Activated CD4-positive, alpha-beta T cell treated with anti-CD3 and anti-CD28 coated beads for 36 hours (primary cell): ENCODE data around the gene GIPC2. TPM values are rescaled to one million over a fixed set of nuclear protein-coding genes. Genes with fewer than 3 reads are reported as not detected.
"Not testable (repeated sequence)": the region's sequence is repeated elsewhere in the genome, so short reads cannot be mapped to it uniquely, and the experiment has no call there.

Experiments
- ATAC-seq: fragments of 200-7000 bp; cut with Tn5 transposase; one replicate; pipeline ENCODE4 v1.10.0; 2021; ENCODE audit warnings: mild to moderate bottlenecking, moderate library complexity
- CTCF ChIA-PET: fragments of 350-600 bp; sonication (Branson Sonifier 250); formaldehyde crosslinking; loops from one replicate; lab custom pipeline; 2021; ENCODE audit warnings: antibody characterized with exemption; lab: Charles Lee
- POLR2A ChIA-PET: fragments of 350-600 bp; sonication (Branson Sonifier 250); formaldehyde crosslinking; loops from one replicate; lab custom pipeline; 2021; ENCODE audit warnings: antibody characterized with exemption, inconsistent platforms; lab: Charles Lee
- DNase-seq: peaks from one replicate; pipeline ENCODE4 v3.0.0-alpha.2; 2020
- H3K27ac Mint-ChIP-seq: one replicate; pipeline ENCODE4 v1.8.0; 2021; ENCODE audit warnings: mixed read lengths
- H3K27me3 Mint-ChIP-seq: one replicate; pipeline ENCODE4 v1.8.0; 2021; ENCODE audit warnings: mixed read lengths
- H3K36me3 Mint-ChIP-seq: one replicate; pipeline ENCODE4 v1.8.0; 2021; ENCODE audit warnings: low read depth, mixed read lengths
- H3K4me1 Mint-ChIP-seq: one replicate; pipeline ENCODE4 v1.8.0; 2021; ENCODE audit warnings: mixed read lengths
- H3K4me3 Mint-ChIP-seq: one replicate; pipeline ENCODE4 v1.8.0; 2021; ENCODE audit warnings: mild to moderate bottlenecking, moderate library complexity, mixed read lengths
- H3K9me3 Mint-ChIP-seq: one replicate; pipeline ENCODE4 v1.8.0; 2021; ENCODE audit warnings: low read depth, mixed read lengths
- intact Hi-C, 2 experiments: fragments of 100-400 bp; cut with DNase I in 1 of 2; cut with micrococcal nuclease in 1 of 2; formaldehyde crosslinking; loops; one replicate each; pipeline versions ENCODE4 v1.14.2 to v1.15.1; 2022 to 2024; cut with DNase I, micrococcal nuclease
- total RNA-seq, 2 experiments: library from RNA; stranded (reverse); gene quantifications; one replicate each; pipeline ENCODE4 v1.2.3, GENCODE V29; 2021

Gene GIPC2
- total RNA-seq, 2 experiments from 2014 or later = 0.05 to 0.09 TPM

- DNase-seq (no peak), ATAC-seq (no peak)
- Mint-ChIP-seq H3K36me3 (peaks cover 3% of the 10 kb centered on the region), H3K4me3 (no peak overlapping the region), H3K4me1 (peaks cover 41% of the 10 kb centered on the region), H3K27ac (no peak overlapping the region), H3K27me3 (no peaks in the 10 kb centered on the region), H3K9me3 (no peaks in the 10 kb centered on the region)
- POLR2A ChIA-PET = no interaction called here
- CTCF ChIA-PET = interaction anchor here (1.8 kb wide), 1 partner anchor 107 kb away, joined by 10 read pairs; no protein-coding TSS in a partner anchor
- intact Hi-C loops = no loop called here
These were observed 38.0 kb upstream of the GIPC2 start for GRCh38 chr1:78007677-78008341.

GRCh38 chr1:78009276-78009675, 36.5 kb upstream of the GIPC2 start:
- Mint-ChIP-seq H3K36me3 (peaks cover 8% of the 10 kb centered on the region), H3K9me3 (no peaks in the 10 kb centered on the region), H3K27me3 (no peaks in the 10 kb centered on the region), H3K4me3 (no peak overlapping the region), H3K27ac (no peak overlapping the region), H3K4me1 (peaks cover 30% of the 10 kb centered on the region)
- ChIA-PET POLR2A (interaction anchor here (0.7 kb wide), 2 partner anchors 16 to 166 kb away, joined by 3 to 4 read pairs; no protein-coding TSS in a partner anchor), CTCF (interaction anchor here (1.1 to 1.5 kb wide), 2 partner anchors 67 to 104 kb away, joined by 3 to 4 read pairs; no protein-coding TSS in a partner anchor)
- no peak for ATAC-seq
- intact Hi-C loops = no loop called here
- no peak for DNase-seq

- Mint-ChIP-seq H3K27ac (no peak overlapping the region), H3K4me1 (peaks cover 27% of the 10 kb centered on the region), H3K36me3 (peaks cover 7% of the 10 kb centered on the region), H3K27me3 (no peaks in the 10 kb centered on the region), H3K4me3 (no peak overlapping the region), H3K9me3 (no peaks in the 10 kb centered on the region)
- ATAC-seq = no peak
- no peak for DNase-seq
- ChIA-PET POLR2A (interaction anchor here (0.7 kb wide), 2 partner anchors 16 to 166 kb away, joined by 3 to 4 read pairs; no protein-coding TSS in a partner anchor), CTCF (interaction anchor here (0.6 to 1.5 kb wide), 5 partner anchors 19 to 103 kb away, joined by 3 to 5 read pairs (median 3); partner anchors contain the start of gene FUBP1)
- intact Hi-C loops = no loop called here
These were observed 35.9 kb upstream of the GIPC2 start for GRCh38 chr1:78009836-78010235.

GRCh38 chr1:78011050-78011449, 34.7 kb upstream of the GIPC2 start:
- H3K27ac Mint-ChIP-seq = no peak overlapping the region
- ATAC-seq (no peak), DNase-seq (no peak)
- no peaks in the 10 kb centered on the region for H3K9me3 Mint-ChIP-seq
- CTCF ChIA-PET = interaction anchor here (1.3 kb wide), 1 partner anchor 33 kb away, joined by 5 read pairs; the partner anchor contains the start of gene FUBP1
- H3K4me1 Mint-ChIP-seq = peaks cover 26% of the 10 kb centered on the region
- no peak overlapping the region for H3K4me3 Mint-ChIP-seq
- peaks cover 9% of the 10 kb centered on the region for H3K36me3 Mint-ChIP-seq
- POLR2A ChIA-PET = no interaction called here
- intact Hi-C loops = no loop called here
- no peaks in the 10 kb centered on the region for H3K27me3 Mint-ChIP-seq

GRCh38 chr1:78015148-78015547, 30.6 kb upstream of the GIPC2 start:
- no peaks in the 10 kb centered on the region for H3K27me3 Mint-ChIP-seq
- DNase-seq = no peak
- ChIA-PET CTCF (no interaction called here), POLR2A (interaction anchor here (0.8 kb wide), 1 partner anchor 11 kb away, joined by 3 read pairs; the partner anchor contains the start of gene DNAJB4)
- ATAC-seq = no peak
- H3K36me3 Mint-ChIP-seq = peaks cover 11% of the 10 kb centered on the region
- no peaks in the 10 kb centered on the region for H3K9me3 Mint-ChIP-seq
- intact Hi-C loops = no loop called here
- no peak overlapping the region for H3K27ac Mint-ChIP-seq
- no peak overlapping the region for H3K4me3 Mint-ChIP-seq
- peaks cover 2% of the 10 kb centered on the region for H3K4me1 Mint-ChIP-seq

GRCh38 chr1:78019024-78019423, 26.7 kb upstream of the GIPC2 start:
- Mint-ChIP-seq H3K27ac (no peak overlapping the region), H3K27me3 (no peaks in the 10 kb centered on the region), H3K36me3 (peaks cover 6% of the 10 kb centered on the region), H3K4me1 (no peaks in the 10 kb centered on the region), H3K9me3 (no peaks in the 10 kb centered on the region), H3K4me3 (no peak overlapping the region)
- CTCF ChIA-PET = no interaction called here
- no peak for DNase-seq
- no peak for ATAC-seq
- POLR2A ChIA-PET = interaction anchor here (0.6 kb wide), 2 partner anchors 53 to 350 kb away, joined by 3 to 4 read pairs; no protein-coding TSS in a partner anchor
- intact Hi-C loops = no loop called here

GRCh38 chr1:78021134-78021533, 24.6 kb upstream of the GIPC2 start:
- CTCF ChIA-PET, POLR2A ChIA-PET, H3K4me1 Mint-ChIP-seq, intact Hi-C loops, ATAC-seq, H3K4me3 Mint-ChIP-seq, H3K27ac Mint-ChIP-seq, DNase-seq, H3K27me3 Mint-ChIP-seq, H3K36me3 Mint-ChIP-seq, H3K9me3 Mint-ChIP-seq: not testable (repeated sequence)

GRCh38 chr1:78029793-78030192, 16.0 kb upstream of the GIPC2 start:
- intact Hi-C loops = no loop called here
- H3K36me3 Mint-ChIP-seq = no peaks in the 10 kb centered on the region
- H3K4me3 Mint-ChIP-seq = no peak overlapping the region
- no peaks in the 10 kb centered on the region for H3K9me3 Mint-ChIP-seq
- H3K27ac Mint-ChIP-seq = no peak overlapping the region
- H3K27me3 Mint-ChIP-seq = peaks cover 4% of the 10 kb centered on the region
- ATAC-seq (no peak), DNase-seq (no peak)
- ChIA-PET CTCF (no interaction called here), POLR2A (no interaction called here)
- H3K4me1 Mint-ChIP-seq = no peaks in the 10 kb centered on the region

- ChIA-PET POLR2A (no interaction called here), CTCF (no interaction called here)
- Mint-ChIP-seq H3K9me3 (no peaks in the 10 kb centered on the region), H3K36me3 (no peaks in the 10 kb centered on the region), H3K4me3 (no peak overlapping the region), H3K27ac (no peak overlapping the region), H3K27me3 (peaks cover 9% of the 10 kb centered on the region), H3K4me1 (no peaks in the 10 kb centered on the region)
- intact Hi-C loops = no loop called here
- no peak for ATAC-seq
- DNase-seq = no peak
These were observed 12.6 kb upstream of the GIPC2 start for GRCh38 chr1:78032996-78033796.

- intact Hi-C loops = no loop called here
- H3K27me3 Mint-ChIP-seq = peaks cover 9% of the 10 kb centered on the region
- ChIA-PET POLR2A (no interaction called here), CTCF (no interaction called here)
- no peak overlapping the region for H3K4me3 Mint-ChIP-seq
- no peak overlapping the region for H3K27ac Mint-ChIP-seq
- no peak for DNase-seq
- no peaks in the 10 kb centered on the region for H3K36me3 Mint-ChIP-seq
- H3K9me3 Mint-ChIP-seq = no peaks in the 10 kb centered on the region
- H3K4me1 Mint-ChIP-seq = no peaks in the 10 kb centered on the region
- no peak for ATAC-seq
These were observed 12.0 kb upstream of the GIPC2 start for GRCh38 chr1:78033797-78034172.

- Mint-ChIP-seq H3K9me3 (no peaks in the 10 kb centered on the region), H3K27me3 (peaks cover 9% of the 10 kb centered on the region), H3K4me1 (peaks cover 2% of the 10 kb centered on the region), H3K27ac (no peak overlapping the region), H3K36me3 (no peaks in the 10 kb centered on the region), H3K4me3 (no peak overlapping the region)
- ATAC-seq = no peak
- intact Hi-C loops = no loop called here
- CTCF ChIA-PET = interaction anchor here (1.1 kb wide), 1 partner anchor 13 kb away, joined by 3 read pairs; no protein-coding TSS in a partner anchor
- no peak for DNase-seq
- POLR2A ChIA-PET = no interaction called here
These were observed 10.6 kb upstream of the GIPC2 start for GRCh38 chr1:78035121-78035520.
